SK-N-SH (cell line): ENCODE data around the gene PXYLP1. TPM values are rescaled to one million over a fixed set of nuclear protein-coding genes. Genes with fewer than 3 reads are reported as not detected.

Experiments
- CTCF ChIA-PET: fragments of 300-600, 350-600 bp; formaldehyde crosslinking; extraction: SDS; loops from one replicate; lab custom pipeline; 2021; lab: Yijun Ruan, JAX
- POLR2A ChIA-PET: fragments of 350-600 bp; sonication (Branson Sonifier 250); formaldehyde crosslinking; extraction: SDS; loops from one replicate; lab custom pipeline; 2020; ENCODE audit warnings: antibody characterized with exemption, inconsistent platforms; lab: Yijun Ruan, JAX
- DNase-seq: peaks from one replicate; pipeline ENCODE4 v3.0.0; 2012
- H2AFZ ChIP-seq: fragments of 200-600 bp; sonication (generic); 2 replicates; pipeline ENCODE4 v1.8.1; 2016; ENCODE audit warnings: antibody characterized with exemption, mild to moderate bottlenecking, low read depth
- H3F3A ChIP-seq: fragments of 200-600 bp; sonication (generic); replicated peaks from 2 replicates; pipeline ENCODE3; 2016; ENCODE audit warnings: antibody characterized with exemption, mild to moderate bottlenecking; ENCODE audit not compliant: insufficient read depth
- H3K27ac ChIP-seq, 2 experiments: fragments of 200-500 bp in 1 of 2; fragments of 200-600 bp in 1 of 2; sonication (Bioruptor generic) in 1 of 2; sonication (generic), shearing (Covaris generic) in 1 of 2; 2 replicates each; pipeline versions ENCODE4 v1.5.1 to v1.6.1; 2014 to 2016; ENCODE audit warnings: low read depth in 2 of 2, inconsistent platforms in 1 of 2, low read length in 1 of 2, mild to moderate bottlenecking in 1 of 2, mixed read lengths in 1 of 2
- H3K27me3 ChIP-seq: fragments of 200-600 bp; sonication (generic), shearing (Covaris generic); 2 replicates; pipeline ENCODE4 v1.6.1; 2016; ENCODE audit warnings: mixed run types; ENCODE audit not compliant: insufficient read depth
- H3K36me3 ChIP-seq, 2 experiments: fragments of 200-500 bp in 1 of 2; fragments of 200-600 bp in 1 of 2; sonication (Bioruptor generic) in 1 of 2; sonication (generic) in 1 of 2; replicated peaks in 1 of 2; 2 replicates each; pipeline versions ENCODE3 to v1.5.1; 2014 to 2016; ENCODE audit warnings: low read length in 1 of 2, mild to moderate bottlenecking in 1 of 2; ENCODE audit not compliant: insufficient read depth in 2 of 2, control insufficient read depth in 1 of 2
- H3K4me1 ChIP-seq, 2 experiments: fragments of 200-500 bp in 1 of 2; fragments of 200-600 bp in 1 of 2; sonication (Bioruptor generic) in 1 of 2; sonication (generic), shearing (Covaris generic) in 1 of 2; 2 replicates each; pipeline versions ENCODE4 v1.5.1 to v1.6.1; 2014 to 2016; ENCODE audit warnings: low read depth in 1 of 2, low read length in 1 of 2, mixed run types in 1 of 2; ENCODE audit not compliant: insufficient read depth in 2 of 2, control insufficient read depth in 1 of 2
- H3K4me2 ChIP-seq: fragments of 200-600 bp; sonication (generic), shearing (Covaris generic); 2 replicates; pipeline ENCODE4 v1.6.1; 2017; ENCODE audit warnings: mixed run types
- H3K4me3 ChIP-seq, 2 experiments: fragments of 200-500 bp in 1 of 2; fragments of 200-600 bp in 1 of 2; sonication (Bioruptor generic) in 1 of 2; sonication (generic), shearing (Covaris generic) in 1 of 2; 2 replicates each; pipeline versions ENCODE4 v1.5.1 to v1.8.1; 2014 to 2016; ENCODE audit warnings: low read depth in 2 of 2, inconsistent platforms in 1 of 2, low read length in 1 of 2, mild to moderate bottlenecking in 1 of 2, mixed read lengths in 1 of 2, moderate library complexity in 1 of 2
- H3K79me2 ChIP-seq: fragments of 200-600 bp; sonication (generic); 2 replicates; pipeline ENCODE4 v1.8.1; 2017; ENCODE audit warnings: mild to moderate bottlenecking; ENCODE audit not compliant: insufficient read depth
- H3K9ac ChIP-seq: fragments of 200-600 bp; sonication (generic); 2 replicates; pipeline ENCODE4 v1.6.1; 2017; ENCODE audit warnings: mixed run types
- H3K9me2 ChIP-seq: fragments of 200-600 bp; sonication (generic); 2 replicates; pipeline ENCODE4 v1.6.1; 2017; ENCODE audit warnings: mixed run types
- H3K9me3 ChIP-seq: fragments of 200-600 bp; sonication (generic); 2 replicates; pipeline ENCODE4 v1.6.1; 2017; ENCODE audit warnings: mixed run types, mild to moderate bottlenecking, moderate library complexity
- H4K20me1 ChIP-seq: fragments of 200-600 bp; sonication (generic); 2 replicates; pipeline ENCODE4 v1.6.1; 2017; ENCODE audit warnings: mild to moderate bottlenecking, mixed run types; ENCODE audit not compliant: insufficient read depth
- CHD2 ChIP-seq: fragments of 150-350 bp; IDR thresholded peaks from 2 replicates; pipeline ENCODE4 v1.6.1; 2018; ENCODE audit warnings: low read length; ENCODE audit not compliant: partially characterized antibody
- FOSL2 ChIP-seq: IDR thresholded peaks from 2 replicates; pipeline ENCODE4 v1.4.0; 2012; ENCODE audit warnings: low read depth, mild to moderate bottlenecking, moderate library complexity, borderline replicate concordance
- FOXM1 ChIP-seq: IDR thresholded peaks from 2 replicates; pipeline ENCODE4 v1.4.0; 2012; ENCODE audit warnings: low read depth, mild to moderate bottlenecking
- MXI1 ChIP-seq: IDR thresholded peaks from 2 replicates; pipeline ENCODE4 v1.6.1; 2012; ENCODE audit warnings: mild to moderate bottlenecking, low read depth, low read length, improper control_type of control experiment
- NFIC ChIP-seq: IDR thresholded peaks from 2 replicates; pipeline ENCODE4 v1.4.0; 2012; ENCODE audit warnings: borderline replicate concordance
- POLR2AphosphoS5 ChIP-seq: IDR thresholded peaks from 2 replicates; pipeline ENCODE4 v1.6.1; 2012; ENCODE audit warnings: low read depth, low read length
- RAD21 ChIP-seq: IDR thresholded peaks from 2 replicates; pipeline ENCODE4 v1.6.1; 2012; ENCODE audit warnings: mild to moderate bottlenecking, low read length
- RCOR1 ChIP-seq: fragments of 150-350 bp; IDR thresholded peaks from 2 replicates; pipeline ENCODE4 v1.6.1; 2017; ENCODE audit warnings: antibody characterized with exemption, low read length
- RFX5 ChIP-seq: IDR thresholded peaks from 2 replicates; pipeline ENCODE4 v1.6.1; 2012; ENCODE audit warnings: mild to moderate bottlenecking, improper control_type of control experiment, low read length
- SIN3A ChIP-seq: IDR thresholded peaks from 2 replicates; pipeline ENCODE4 v1.6.1; 2012; ENCODE audit warnings: low read depth, mild to moderate bottlenecking, low read length, moderate library complexity, borderline replicate concordance
- WGBS: methylation state at CpG from one replicate; pipeline ENCODE4 v1.1.6; 2017; ENCODE audit warnings: low lambda C conversion rate; 5-methylcytosine and 5-hydroxymethylcytosine counted together
- polyA plus RNA-seq, 3 experiments: library from polyadenylated mRNA; depleted of rRNA; stranded (reverse); fragments of >200 nt; gene quantifications; 2 replicates each; pipeline ENCODE4 v1.2.3, GENCODE V29; 2012
- TF ChIP-seq, protein P1 (sequence below): IDR thresholded peaks from 2 replicates; pipeline ENCODE4; 2012
- TF ChIP-seq, protein P2 (sequence below): fragments of 200-600 bp; sonication (generic); IDR thresholded peaks from 2 replicates; pipeline ENCODE4 v1.6.1; 2017; ENCODE audit warnings: antibody characterized with exemption, mild to moderate bottlenecking, moderate library complexity
- TF ChIP-seq, protein P3 (sequence below): IDR thresholded peaks from 2 replicates; pipeline ENCODE4 v1.6.1; 2012; ENCODE audit warnings: mild to moderate bottlenecking, low read depth, low read length, moderate library complexity
- TF ChIP-seq, protein P4 (sequence below): IDR thresholded peaks from 2 replicates; pipeline ENCODE4 v1.4.0; 2012; ENCODE audit warnings: low read depth

PXYLP1 gene
- polyA plus RNA-seq, 1 of the 3 experiments (the other 2 are of a cell fraction): 8.6 TPM

DNA sequence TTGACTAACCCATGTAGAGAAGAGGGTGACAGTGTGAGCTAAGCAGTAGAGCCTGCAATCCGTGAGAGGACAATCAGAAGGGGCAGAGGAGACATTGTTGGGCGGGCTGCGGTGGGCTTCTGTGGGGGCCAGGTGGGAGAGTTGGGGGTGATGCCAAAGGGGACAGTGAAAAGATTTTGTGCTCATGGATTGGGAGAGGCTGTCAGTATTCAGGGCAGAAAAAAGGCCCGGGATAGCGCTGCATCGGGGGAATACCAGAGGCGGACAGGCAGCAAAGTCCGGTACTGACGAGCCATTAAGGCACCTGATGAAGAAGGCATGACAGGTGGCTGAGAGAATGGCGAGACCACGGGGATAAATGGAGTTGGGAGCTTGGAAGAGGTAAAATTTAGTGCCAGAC is 1.3 kb upstream of the PXYLP1 start:
- no peak overlapping the region for H3K4me3 ChIP-seq
- no peaks in the 10 kb centered on the region for H3F3A ChIP-seq
- H3K9me3 ChIP-seq: no peaks in the 10 kb centered on the region
- H3K36me3 ChIP-seq: no peaks in the 10 kb centered on the region
- no peaks in the 10 kb centered on the region for H4K20me1 ChIP-seq
- TF ChIP-seq RFX5 (no peak), POLR2AphosphoS5 (no peak), MXI1 (no peak), CHD2 (no peak), RAD21 (no peak), FOSL2 (no peak), NFIC (no peak), RCOR1 (no peak), SIN3A (no peak), FOXM1 (no peak)
- TF ChIP-seq, protein P1, sequence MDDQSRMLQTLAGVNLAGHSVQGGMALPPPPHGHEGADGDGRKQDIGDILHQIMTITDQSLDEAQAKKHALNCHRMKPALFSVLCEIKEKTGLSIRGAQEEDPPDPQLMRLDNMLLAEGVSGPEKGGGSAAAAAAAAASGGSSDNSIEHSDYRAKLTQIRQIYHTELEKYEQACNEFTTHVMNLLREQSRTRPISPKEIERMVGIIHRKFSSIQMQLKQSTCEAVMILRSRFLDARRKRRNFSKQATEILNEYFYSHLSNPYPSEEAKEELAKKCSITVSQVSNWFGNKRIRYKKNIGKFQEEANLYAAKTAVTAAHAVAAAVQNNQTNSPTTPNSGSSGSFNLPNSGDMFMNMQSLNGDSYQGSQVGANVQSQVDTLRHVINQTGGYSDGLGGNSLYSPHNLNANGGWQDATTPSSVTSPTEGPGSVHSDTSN: no peak
- TF ChIP-seq, protein P2, sequence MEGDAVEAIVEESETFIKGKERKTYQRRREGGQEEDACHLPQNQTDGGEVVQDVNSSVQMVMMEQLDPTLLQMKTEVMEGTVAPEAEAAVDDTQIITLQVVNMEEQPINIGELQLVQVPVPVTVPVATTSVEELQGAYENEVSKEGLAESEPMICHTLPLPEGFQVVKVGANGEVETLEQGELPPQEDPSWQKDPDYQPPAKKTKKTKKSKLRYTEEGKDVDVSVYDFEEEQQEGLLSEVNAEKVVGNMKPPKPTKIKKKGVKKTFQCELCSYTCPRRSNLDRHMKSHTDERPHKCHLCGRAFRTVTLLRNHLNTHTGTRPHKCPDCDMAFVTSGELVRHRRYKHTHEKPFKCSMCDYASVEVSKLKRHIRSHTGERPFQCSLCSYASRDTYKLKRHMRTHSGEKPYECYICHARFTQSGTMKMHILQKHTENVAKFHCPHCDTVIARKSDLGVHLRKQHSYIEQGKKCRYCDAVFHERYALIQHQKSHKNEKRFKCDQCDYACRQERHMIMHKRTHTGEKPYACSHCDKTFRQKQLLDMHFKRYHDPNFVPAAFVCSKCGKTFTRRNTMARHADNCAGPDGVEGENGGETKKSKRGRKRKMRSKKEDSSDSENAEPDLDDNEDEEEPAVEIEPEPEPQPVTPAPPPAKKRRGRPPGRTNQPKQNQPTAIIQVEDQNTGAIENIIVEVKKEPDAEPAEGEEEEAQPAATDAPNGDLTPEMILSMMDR: no peak
- TF ChIP-seq, protein P3, sequence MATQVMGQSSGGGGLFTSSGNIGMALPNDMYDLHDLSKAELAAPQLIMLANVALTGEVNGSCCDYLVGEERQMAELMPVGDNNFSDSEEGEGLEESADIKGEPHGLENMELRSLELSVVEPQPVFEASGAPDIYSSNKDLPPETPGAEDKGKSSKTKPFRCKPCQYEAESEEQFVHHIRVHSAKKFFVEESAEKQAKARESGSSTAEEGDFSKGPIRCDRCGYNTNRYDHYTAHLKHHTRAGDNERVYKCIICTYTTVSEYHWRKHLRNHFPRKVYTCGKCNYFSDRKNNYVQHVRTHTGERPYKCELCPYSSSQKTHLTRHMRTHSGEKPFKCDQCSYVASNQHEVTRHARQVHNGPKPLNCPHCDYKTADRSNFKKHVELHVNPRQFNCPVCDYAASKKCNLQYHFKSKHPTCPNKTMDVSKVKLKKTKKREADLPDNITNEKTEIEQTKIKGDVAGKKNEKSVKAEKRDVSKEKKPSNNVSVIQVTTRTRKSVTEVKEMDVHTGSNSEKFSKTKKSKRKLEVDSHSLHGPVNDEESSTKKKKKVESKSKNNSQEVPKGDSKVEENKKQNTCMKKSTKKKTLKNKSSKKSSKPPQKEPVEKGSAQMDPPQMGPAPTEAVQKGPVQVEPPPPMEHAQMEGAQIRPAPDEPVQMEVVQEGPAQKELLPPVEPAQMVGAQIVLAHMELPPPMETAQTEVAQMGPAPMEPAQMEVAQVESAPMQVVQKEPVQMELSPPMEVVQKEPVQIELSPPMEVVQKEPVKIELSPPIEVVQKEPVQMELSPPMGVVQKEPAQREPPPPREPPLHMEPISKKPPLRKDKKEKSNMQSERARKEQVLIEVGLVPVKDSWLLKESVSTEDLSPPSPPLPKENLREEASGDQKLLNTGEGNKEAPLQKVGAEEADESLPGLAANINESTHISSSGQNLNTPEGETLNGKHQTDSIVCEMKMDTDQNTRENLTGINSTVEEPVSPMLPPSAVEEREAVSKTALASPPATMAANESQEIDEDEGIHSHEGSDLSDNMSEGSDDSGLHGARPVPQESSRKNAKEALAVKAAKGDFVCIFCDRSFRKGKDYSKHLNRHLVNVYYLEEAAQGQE: no peak
- TF ChIP-seq, protein P4, sequence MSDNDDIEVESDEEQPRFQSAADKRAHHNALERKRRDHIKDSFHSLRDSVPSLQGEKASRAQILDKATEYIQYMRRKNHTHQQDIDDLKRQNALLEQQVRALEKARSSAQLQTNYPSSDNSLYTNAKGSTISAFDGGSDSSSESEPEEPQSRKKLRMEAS: no peak
- TF ChIP-seq, all 33 proteins: peak for 0
- Histone ChIP-seq H3K79me2 (no peaks in the 10 kb centered on the region), H3K4me1 (peaks cover 5 to 57% of the 10 kb centered on the region in 2 experiments; a peak in 3 of 4 replicates), H3K27ac (no peak overlapping the region; a peak in 1 of 4 replicates), H2AFZ (no peak overlapping the region), H3K9me2 (no peaks in the 10 kb centered on the region), H3K4me2 (no peak overlapping the region), H3K9ac (no peak overlapping the region), H3K27me3 (no peaks in the 10 kb centered on the region)
- CTCF ChIA-PET: interaction anchor here (0.9 to 4.2 kb wide), 4 partner anchors 15 to 219 kb away, joined by 3 to 59 read pairs (median 3); no protein-coding TSS in a partner anchor
- POLR2A ChIA-PET: no interaction called here
- 98% methylated on average over 11 of the region's 11 CpGs for WGBS
- DNase-seq: no peak
